OCI-LY1 (cell line): ENCODE results near the gene MXD1.

Experiments
- H2AFZ ChIP-seq: fragments of 200-600 bp; sonication (generic), shearing (Covaris generic); 2 replicates; pipeline ENCODE4 v1.6.0; 2014; ENCODE audit warnings: antibody characterized with exemption, mild to moderate bottlenecking, low read length
- H3F3A ChIP-seq: fragments of 200-600 bp; sonication (generic), shearing (Covaris generic); 2 replicates; pipeline ENCODE4 v1.6.0; 2014; ENCODE audit warnings: mild to moderate bottlenecking, antibody characterized with exemption, low read length, moderate library complexity; ENCODE audit not compliant: insufficient read depth
- H3K27ac ChIP-seq: fragments of 200-600 bp; sonication (generic); 2 replicates; pipeline ENCODE4 v1.5.1; 2014; ENCODE audit warnings: low read length, mixed run types, mild to moderate bottlenecking, low read depth; ENCODE audit not compliant: poor library complexity, severe bottlenecking
- H3K27me3 ChIP-seq: fragments of 200-600 bp; sonication (generic); 2 replicates; pipeline ENCODE4 v1.6.0; 2014; ENCODE audit warnings: antibody characterized with exemption, mild to moderate bottlenecking, low read length, moderate library complexity; ENCODE audit not compliant: insufficient read depth
- H3K36me3 ChIP-seq: fragments of 200-600 bp; sonication (generic); 2 replicates; pipeline ENCODE4 v1.6.1; 2014; ENCODE audit warnings: mild to moderate bottlenecking, antibody characterized with exemption, low read length, moderate library complexity, mixed read lengths; ENCODE audit not compliant: insufficient read depth
- H3K4me1 ChIP-seq: fragments of 200-600 bp; sonication (generic); 2 replicates; pipeline ENCODE4 v1.5.1; 2014; ENCODE audit warnings: mild to moderate bottlenecking, low read length, moderate library complexity; ENCODE audit not compliant: insufficient read depth, severe bottlenecking
- H3K4me2 ChIP-seq: fragments of 200-600 bp; sonication (generic), shearing (Covaris generic); 2 replicates; pipeline ENCODE4 v1.6.1; 2014; ENCODE audit warnings: low read length
- H3K4me3 ChIP-seq: fragments of 200-600 bp; sonication (generic); 2 replicates; pipeline ENCODE4 v1.5.1; 2014; ENCODE audit warnings: low read length, low read depth, mild to moderate bottlenecking, mixed read lengths; ENCODE audit not compliant: poor library complexity, severe bottlenecking
- H3K79me2 ChIP-seq: fragments of 200-600 bp; shearing (Covaris generic); 2 replicates; pipeline ENCODE4 v1.6.1; 2016; ENCODE audit warnings: mixed run types, low read length, mixed read lengths; ENCODE audit not compliant: insufficient read depth
- H3K9ac ChIP-seq: fragments of 200-600 bp; sonication (generic), shearing (Covaris generic); 2 replicates; pipeline ENCODE4 v1.6.1; 2014; ENCODE audit warnings: mild to moderate bottlenecking, low read length, mixed read lengths
- H3K9me2 ChIP-seq: fragments of 200-600 bp; sonication (generic), shearing (Covaris generic); 2 replicates; pipeline ENCODE4 v1.6.1; 2014; ENCODE audit warnings: low read depth, mild to moderate bottlenecking, low read length, mixed read lengths
- H3K9me3 ChIP-seq: fragments of 200-600 bp; shearing (Covaris generic); 2 replicates; pipeline ENCODE4 v1.6.1; 2014; ENCODE audit warnings: low read length, mixed read lengths
- H4K20me1 ChIP-seq: fragments of 200-600 bp; sonication (generic), shearing (Covaris generic); 2 replicates; pipeline ENCODE4 v1.6.0; 2016; ENCODE audit warnings: mild to moderate bottlenecking, low read length; ENCODE audit not compliant: insufficient read depth
- EZH2 ChIP-seq: fragments of 200-600 bp; sonication (generic), shearing (Covaris generic); IDR thresholded peaks from 2 replicates; pipeline ENCODE4 v1.8.0; 2017; ENCODE audit warnings: borderline replicate concordance, mixed run types, mild to moderate bottlenecking, antibody characterized with exemption, low read length, moderate library complexity, mixed read lengths
- TF ChIP-seq, protein P1 (sequence below): fragments of 200-600 bp; sonication (generic), shearing (Covaris generic); IDR thresholded peaks from 2 replicates; pipeline ENCODE4 v1.5.1; 2017; ENCODE audit warnings: mild to moderate bottlenecking, antibody characterized with exemption, low read length, moderate library complexity, mixed read lengths

MXD1 gene

DNA sequence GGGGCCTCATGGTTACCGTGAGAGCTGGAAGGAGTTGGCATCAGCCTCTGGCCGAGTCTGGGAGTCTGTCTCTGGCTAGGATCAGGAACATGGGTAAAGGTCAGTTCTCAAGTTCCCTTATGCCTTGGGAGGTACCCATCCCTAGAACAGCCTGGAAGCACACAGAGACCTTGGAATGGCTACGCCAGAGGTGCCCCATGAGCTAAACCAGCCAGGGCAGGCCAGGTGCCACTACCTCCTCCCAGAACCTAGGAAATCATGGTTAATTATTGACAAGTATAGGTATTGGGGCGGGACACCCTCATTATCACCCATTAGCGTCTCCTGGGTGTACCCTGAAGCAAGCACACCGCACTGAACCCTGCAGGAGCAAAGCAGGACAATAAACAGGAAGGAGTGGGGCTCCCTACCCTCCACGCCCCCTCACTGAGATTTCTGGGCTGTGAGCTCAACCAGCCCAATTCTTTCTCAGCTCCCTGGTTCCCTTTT is 49.5 kb downstream of the MXD1 start:
- H2AFZ ChIP-seq: no peak overlapping the region
- H3K9ac ChIP-seq: no peak overlapping the region
- no peak overlapping the region for H3K4me3 ChIP-seq
- no peaks in the 10 kb centered on the region for H3K79me2 ChIP-seq
- no peaks in the 10 kb centered on the region for H3K9me2 ChIP-seq
- peaks cover 6% of the 10 kb centered on the region for H3K27me3 ChIP-seq
- no peak overlapping the region for H3K27ac ChIP-seq
- no peaks in the 10 kb centered on the region for H4K20me1 ChIP-seq
- no peaks in the 10 kb centered on the region for H3K9me3 ChIP-seq
- H3K4me1 ChIP-seq: no peaks in the 10 kb centered on the region
- TF ChIP-seq EZH2: no peak
- TF ChIP-seq, protein P1, sequence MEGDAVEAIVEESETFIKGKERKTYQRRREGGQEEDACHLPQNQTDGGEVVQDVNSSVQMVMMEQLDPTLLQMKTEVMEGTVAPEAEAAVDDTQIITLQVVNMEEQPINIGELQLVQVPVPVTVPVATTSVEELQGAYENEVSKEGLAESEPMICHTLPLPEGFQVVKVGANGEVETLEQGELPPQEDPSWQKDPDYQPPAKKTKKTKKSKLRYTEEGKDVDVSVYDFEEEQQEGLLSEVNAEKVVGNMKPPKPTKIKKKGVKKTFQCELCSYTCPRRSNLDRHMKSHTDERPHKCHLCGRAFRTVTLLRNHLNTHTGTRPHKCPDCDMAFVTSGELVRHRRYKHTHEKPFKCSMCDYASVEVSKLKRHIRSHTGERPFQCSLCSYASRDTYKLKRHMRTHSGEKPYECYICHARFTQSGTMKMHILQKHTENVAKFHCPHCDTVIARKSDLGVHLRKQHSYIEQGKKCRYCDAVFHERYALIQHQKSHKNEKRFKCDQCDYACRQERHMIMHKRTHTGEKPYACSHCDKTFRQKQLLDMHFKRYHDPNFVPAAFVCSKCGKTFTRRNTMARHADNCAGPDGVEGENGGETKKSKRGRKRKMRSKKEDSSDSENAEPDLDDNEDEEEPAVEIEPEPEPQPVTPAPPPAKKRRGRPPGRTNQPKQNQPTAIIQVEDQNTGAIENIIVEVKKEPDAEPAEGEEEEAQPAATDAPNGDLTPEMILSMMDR: no peak
- H3K36me3 ChIP-seq: no peaks in the 10 kb centered on the region
- H3K4me2 ChIP-seq: no peak overlapping the region
- no peaks in the 10 kb centered on the region for H3F3A ChIP-seq

DNA sequence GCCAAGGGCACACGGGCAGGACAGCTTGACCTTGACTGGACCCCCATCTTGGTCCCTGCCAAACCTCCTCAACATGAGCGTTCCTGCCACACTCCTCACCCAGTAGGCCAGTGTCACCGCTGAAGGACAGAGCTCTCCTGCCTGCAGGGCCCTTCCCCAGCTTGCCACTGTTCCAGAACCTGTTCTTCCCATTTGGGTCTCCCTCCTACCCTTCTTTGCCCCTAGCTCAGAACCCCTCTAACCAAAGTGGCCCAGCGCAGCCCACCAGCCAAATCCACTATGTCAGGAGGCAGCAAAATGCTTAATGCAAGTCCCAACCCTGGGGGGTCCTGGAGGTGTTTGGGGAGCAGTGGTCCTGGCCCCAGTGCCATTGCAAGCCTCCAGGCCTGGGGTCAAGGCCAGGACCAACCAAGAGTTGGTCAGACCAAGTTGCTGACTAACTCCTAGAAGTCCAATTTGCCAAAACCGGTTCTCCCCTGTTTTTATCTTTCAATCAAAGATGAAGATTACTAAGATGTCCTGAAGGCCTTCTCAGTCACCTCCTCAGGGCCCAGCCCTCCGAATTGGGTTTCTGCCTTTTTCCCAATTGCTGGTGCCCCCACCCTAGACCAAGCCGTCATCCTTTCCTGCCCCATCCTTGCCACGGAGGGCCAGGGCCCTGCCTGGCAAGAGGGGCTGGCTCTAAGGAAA is 51.0 kb downstream of the MXD1 start:
- Histone ChIP-seq H3K36me3 (no peaks in the 10 kb centered on the region; the same call in 1 of the 2 replicates), H3K9me2 (no peaks in the 10 kb centered on the region), H3K27me3 (peaks cover 4% of the 10 kb centered on the region; the same call in 1 of the 2 replicates), H3F3A (no peaks in the 10 kb centered on the region), H4K20me1 (no peaks in the 10 kb centered on the region), H3K79me2 (no peaks in the 10 kb centered on the region), H3K4me1 (no peaks in the 10 kb centered on the region), H2AFZ (no peak overlapping the region), H3K9ac (no peak overlapping the region), H3K9me3 (no peaks in the 10 kb centered on the region), H3K27ac (no peak overlapping the region), H3K4me3 (no peak overlapping the region), H3K4me2 (no peak overlapping the region)
- TF ChIP-seq, protein P1: no peak
- TF ChIP-seq EZH2: no peak

DNA sequence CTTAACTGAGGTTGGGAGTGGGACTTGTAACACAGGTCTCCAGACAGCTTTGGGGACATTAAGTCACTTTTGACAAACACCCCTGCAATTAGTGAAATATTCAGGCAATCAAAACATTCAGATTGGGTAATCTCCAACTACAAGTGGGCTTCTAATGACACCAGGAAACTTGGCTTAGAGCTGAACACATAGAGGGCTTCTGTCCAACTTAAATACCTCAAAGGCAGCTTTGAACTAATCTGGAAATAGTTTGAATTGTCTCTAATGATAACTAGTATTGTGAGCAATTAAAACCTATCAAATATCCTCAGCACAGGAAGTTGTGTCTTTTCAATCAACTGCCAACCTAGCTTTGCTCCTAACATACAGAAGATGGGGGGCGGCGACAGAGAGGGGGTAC is 51.6 kb downstream of the MXD1 start:
- Histone ChIP-seq H3K9ac (no peak overlapping the region), H3F3A (no peaks in the 10 kb centered on the region), H3K27ac (no peak overlapping the region), H3K4me3 (no peak overlapping the region), H3K79me2 (no peaks in the 10 kb centered on the region), H3K9me2 (no peaks in the 10 kb centered on the region), H3K4me2 (no peak overlapping the region), H3K27me3 (peaks cover 4% of the 10 kb centered on the region; the same call in 1 of the 2 replicates), H3K36me3 (no peaks in the 10 kb centered on the region; the same call in 1 of the 2 replicates), H2AFZ (no peak overlapping the region), H4K20me1 (no peaks in the 10 kb centered on the region), H3K9me3 (no peaks in the 10 kb centered on the region), H3K4me1 (no peaks in the 10 kb centered on the region)
- TF ChIP-seq, protein P1: no peak
- TF ChIP-seq EZH2: no peak
